ENCODE data around the gene ZBTB49. TPM values are rescaled to one million over a fixed set of nuclear protein-coding genes. Genes with fewer than 3 reads are reported as not detected.

The ZBTB49 gene
- polyA plus RNA-seq, 1 experiment: 1.9 TPM

GRCh38 chr4:4362991-4363697 lies 73.1 kb downstream of the ZBTB49 start:
- CTCF ChIA-PET: no interaction called here
- DNase-seq (ENCODE audit: low read depth): no peak
- POLR2A ChIA-PET: no interaction called here
- Histone ChIP-seq H3K4me3 (ENCODE audit: low read depth, low read length) (no peak overlapping the region), H3K36me3 (ENCODE audit: control insufficient read depth, insufficient read depth, low read length) (no peaks in the 10 kb centered on the region), H3K27me3 (ENCODE audit: control insufficient read depth, insufficient read depth, low read length) (peaks cover 13% of the 10 kb centered on the region)
- TF ChIP-seq CTCF (IDR thresholded peaks at IDR 0.05; ENCODE audit: insufficient read depth, low read depth, low read length): no peak

DNA sequence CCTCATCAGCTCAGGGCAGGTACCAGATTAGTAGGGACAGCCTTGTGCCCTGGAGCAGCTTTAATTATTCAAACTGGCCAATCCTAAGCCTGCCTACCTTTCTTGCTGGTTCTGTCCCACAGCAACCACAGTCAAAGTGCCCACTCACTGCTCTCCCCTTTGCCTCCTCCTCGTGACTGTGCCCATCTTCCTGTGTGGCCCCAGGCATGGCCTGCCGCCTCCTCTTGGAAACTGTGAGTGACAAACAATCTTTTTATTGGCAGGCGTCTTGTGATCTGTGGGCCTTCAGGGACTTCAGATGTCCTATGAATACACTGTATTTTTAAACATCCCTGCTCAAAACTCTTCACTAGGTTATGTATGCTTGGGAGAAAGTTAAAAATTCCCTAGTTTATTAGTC lies 74.0 kb downstream of the ZBTB49 start:
- H3K27me3 ChIP-seq (ENCODE audit: control insufficient read depth, insufficient read depth, low read length): peaks cover 4% of the 10 kb centered on the region
- CTCF ChIA-PET: interaction anchor here (1.1 kb wide), 1 partner anchor 9 kb away, joined by 3 read pairs; no protein-coding TSS in a partner anchor
- no peak for DNase-seq (ENCODE audit: low read depth)
- H3K4me3 ChIP-seq (ENCODE audit: low read depth, low read length): no peak overlapping the region
- POLR2A ChIA-PET: no interaction called here
- TF ChIP-seq CTCF (IDR thresholded peaks at IDR 0.05; ENCODE audit: insufficient read depth, low read depth, low read length): no peak
- H3K36me3 ChIP-seq (ENCODE audit: control insufficient read depth, insufficient read depth, low read length): no peaks in the 10 kb centered on the region

DNA sequence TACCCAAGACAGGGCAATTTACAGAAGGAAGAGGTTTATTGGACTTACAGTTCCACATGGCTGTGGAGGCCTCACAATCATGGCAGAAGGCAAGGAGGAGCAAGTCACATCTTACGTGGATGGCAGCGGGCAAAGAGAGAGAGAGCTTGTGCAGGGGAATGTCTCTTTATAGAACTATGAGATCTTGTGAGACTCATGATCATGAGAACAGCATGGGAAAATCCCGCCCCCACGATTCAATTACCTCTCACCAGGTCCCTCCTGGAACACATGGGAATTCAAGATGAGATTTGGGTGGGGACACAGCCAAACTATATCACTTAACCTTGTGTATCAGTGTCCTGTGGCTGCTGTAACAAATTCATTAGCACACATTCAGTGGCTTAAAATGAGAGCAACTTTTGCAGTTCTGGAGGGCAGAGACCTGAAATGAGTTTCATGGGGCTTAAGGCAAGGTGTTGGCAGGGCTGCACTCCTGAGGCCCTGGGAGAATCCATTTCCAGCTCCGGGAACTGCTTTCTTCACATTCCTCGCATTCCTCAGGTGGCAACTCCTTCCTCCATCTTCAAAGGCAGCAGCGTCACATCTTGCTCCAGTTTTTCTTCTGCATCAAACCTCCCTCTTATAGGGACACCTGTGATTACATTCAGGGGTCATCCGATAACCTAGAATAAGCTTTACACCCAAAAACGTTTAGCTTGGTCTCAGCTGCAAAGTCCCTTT lies 74.6 kb downstream of the ZBTB49 start:
- no peak for DNase-seq (ENCODE audit: low read depth)
- ChIA-PET CTCF (interaction anchor here (1.1 kb wide), 1 partner anchor 9 kb away, joined by 3 read pairs; no protein-coding TSS in a partner anchor), POLR2A (no interaction called here)
- Histone ChIP-seq H3K27me3 (ENCODE audit: control insufficient read depth, insufficient read depth, low read length) (peaks cover 4% of the 10 kb centered on the region; the same call in 1 of the 2 replicates), H3K36me3 (ENCODE audit: control insufficient read depth, insufficient read depth, low read length) (no peaks in the 10 kb centered on the region), H3K4me3 (ENCODE audit: low read depth, low read length) (no peak overlapping the region)
- TF ChIP-seq CTCF (IDR thresholded peaks at IDR 0.05; ENCODE audit: insufficient read depth, low read depth, low read length): no peak

- ChIA-PET POLR2A (no interaction called here), CTCF (interaction anchor here (0.6 kb wide), 1 partner anchor 88 kb away, joined by 3 read pairs; no protein-coding TSS in a partner anchor)
- peaks cover 6% of the 10 kb centered on the region for H3K27me3 ChIP-seq (ENCODE audit: control insufficient read depth, insufficient read depth, low read length)
- H3K36me3 ChIP-seq (ENCODE audit: control insufficient read depth, insufficient read depth, low read length): no peaks in the 10 kb centered on the region
- H3K4me3 ChIP-seq (ENCODE audit: low read depth, low read length): no peak overlapping the region
- DNase-seq (ENCODE audit: low read depth): no peak
- TF ChIP-seq CTCF (IDR thresholded peaks at IDR 0.05; ENCODE audit: insufficient read depth, low read depth, low read length): no peak
Observed at GRCh38 chr4:4368809-4369580, 78.9 kb downstream of the ZBTB49 start.

Other genes with a start within 250 kb of the ZBTB49 start
- not detected in 2 replicates for gene OTOP1, start 63.3 kb upstream of the ZBTB49 start, polyA plus RNA-seq (2011; rRNA removed)
- 23.1 and 35.5 TPM in 2 replicates for gene TMEM128, start 42.0 kb upstream of the ZBTB49 start, polyA plus RNA-seq (2011; rRNA removed)
- gene LYAR, start 97 bp upstream of the ZBTB49 start, polyA plus RNA-seq (2011; rRNA removed): 2.4 and 4.6 TPM in 2 replicates
- 0.17 TPM in 1 of 2 replicates, not detected in the other for gene NSG1, start 96.9 kb downstream of the ZBTB49 start, polyA plus RNA-seq (2011; rRNA removed)

All from BJ (cell line).